WI38 (cell line): ENCODE data around the gene SRCIN1.
"Not testable (repeated sequence)": the region's sequence is repeated elsewhere in the genome, so short reads cannot be mapped to it uniquely, and the experiment has no call there.

ENCODE experiments used
- H3K4me3 ChIP-seq: 2 replicates; pipeline ENCODE4 v1.5.1; 2011; ENCODE audit warnings: low read depth, mild to moderate bottlenecking, control low read depth, low read length
- CTCF ChIP-seq: IDR thresholded peaks from 2 replicates; pipeline ENCODE4 v1.5.1; 2012; ENCODE audit warnings: low read depth, mild to moderate bottlenecking, control low read depth, low read length

Gene SRCIN1

GRCh38 chr17:38632334-38632733, 26.6 kb upstream of the SRCIN1 start:
- no peak for TF ChIP-seq CTCF
- no peak overlapping the region for H3K4me3 ChIP-seq

DNA sequence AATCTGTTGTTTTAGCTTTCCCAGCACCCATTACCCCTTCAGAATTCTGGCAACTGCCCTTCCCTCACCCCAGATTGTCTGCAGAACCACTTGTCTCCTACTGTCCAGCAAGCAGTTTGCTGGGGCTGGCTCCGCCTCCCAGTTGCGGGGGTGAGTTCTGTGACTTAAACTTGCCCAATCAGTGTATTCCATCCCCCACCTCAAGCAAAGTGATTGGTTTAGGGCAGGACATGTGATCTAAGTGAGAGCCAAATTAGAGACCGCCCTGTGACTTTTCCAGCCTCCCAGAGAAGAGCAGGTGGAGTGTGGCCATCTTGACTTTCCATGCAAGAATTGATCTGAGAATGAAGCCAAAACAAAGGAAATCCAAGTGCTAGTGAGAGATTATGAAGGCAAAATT, 22.7 kb upstream of the SRCIN1 start:
- no peak for TF ChIP-seq CTCF
- H3K4me3 ChIP-seq: no peak overlapping the region

- no peak for TF ChIP-seq CTCF
- no peak overlapping the region for H3K4me3 ChIP-seq
Observed at GRCh38 chr17:38627957-38628356, 22.2 kb upstream of the SRCIN1 start.

GRCh38 chr17:38626606-38627226, 21.0 kb upstream of the SRCIN1 start:
- not testable (repeated sequence) for H3K4me3 ChIP-seq

GRCh38 chr17:38625482-38625881, 19.7 kb upstream of the SRCIN1 start:
- no peak overlapping the region for H3K4me3 ChIP-seq
- TF ChIP-seq CTCF: no peak

DNA sequence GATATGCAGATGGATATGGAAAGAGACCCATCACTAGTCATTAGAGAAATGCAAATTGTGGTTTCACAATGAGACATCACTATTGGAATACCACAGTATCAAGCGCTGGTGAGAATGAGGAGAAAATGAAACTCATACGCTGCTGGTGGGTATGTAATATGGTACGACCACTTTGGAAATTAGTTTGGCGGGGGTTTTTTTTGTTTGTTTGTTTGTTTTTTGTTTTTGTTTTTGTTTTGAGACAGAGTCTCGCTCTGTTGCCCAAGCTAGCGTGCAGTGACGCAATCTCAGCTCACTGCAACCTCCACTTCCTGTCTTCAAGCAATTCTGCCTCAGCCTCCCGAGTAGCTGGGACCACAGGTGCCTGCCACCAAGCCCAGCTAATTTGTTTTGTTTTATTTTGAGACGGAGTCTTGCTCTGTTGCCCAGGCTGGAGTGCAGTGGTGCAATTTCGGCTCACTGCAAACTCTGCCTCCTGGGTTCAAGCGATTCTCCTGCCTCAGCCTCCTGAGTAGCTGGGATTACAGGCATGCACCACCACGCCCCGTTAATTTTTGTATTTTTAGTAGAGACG, 19.1 kb upstream of the SRCIN1 start:
- H3K4me3 ChIP-seq: not testable (repeated sequence)

DNA sequence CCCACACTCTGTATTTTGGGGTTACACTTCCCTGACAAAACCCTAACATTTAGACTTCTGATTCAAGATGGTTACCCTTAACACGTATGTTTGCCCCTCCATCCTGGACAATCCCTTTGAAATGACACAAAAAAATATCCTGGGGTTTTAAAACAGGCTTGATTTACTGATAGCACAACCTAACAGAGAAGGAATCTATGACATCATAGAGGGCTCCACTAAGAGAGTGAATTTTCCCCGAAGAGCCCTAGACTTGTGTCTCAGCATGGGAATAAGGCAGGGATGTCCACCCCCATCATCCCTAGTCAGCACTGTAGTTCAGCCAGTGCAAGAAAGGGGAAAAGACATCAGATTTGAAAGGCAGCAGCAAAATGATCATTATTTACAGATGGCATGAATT, 15.8 kb upstream of the SRCIN1 start:
- no peak for TF ChIP-seq CTCF
- H3K4me3 ChIP-seq: no peak overlapping the region

DNA sequence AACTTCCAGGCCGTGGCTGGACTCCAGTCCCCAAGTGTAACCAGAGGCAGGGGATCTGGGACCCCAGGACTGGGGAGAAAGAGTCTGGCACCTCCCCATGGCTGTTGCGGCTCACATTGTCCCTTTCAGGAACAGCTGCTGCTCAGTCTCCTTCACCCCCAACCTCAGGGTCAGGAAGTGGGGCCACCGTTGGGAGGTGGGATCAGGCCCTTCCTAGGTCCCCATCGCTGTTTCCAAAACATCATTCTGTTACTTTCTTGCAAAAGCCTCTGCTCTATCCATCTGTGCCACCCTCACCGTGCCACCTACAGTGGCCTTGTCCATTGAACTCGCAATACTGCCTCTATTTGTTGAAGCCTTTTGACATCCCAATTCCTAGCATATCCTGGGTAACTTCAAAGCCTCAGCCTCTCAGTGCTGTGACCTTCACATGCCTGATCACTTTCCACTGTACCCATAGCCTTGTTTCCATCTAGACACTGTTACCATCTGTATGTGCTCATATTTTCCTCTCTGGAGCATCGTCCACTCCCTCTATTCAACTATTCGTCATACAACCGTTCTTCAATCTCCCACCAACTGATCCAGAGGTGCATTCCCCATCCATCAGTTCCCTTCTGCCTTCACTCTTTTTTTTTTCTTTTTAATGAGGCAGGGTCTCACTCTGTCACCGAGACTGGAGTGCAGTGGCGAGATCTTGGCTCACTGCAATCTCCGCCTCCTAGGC, 15.0 kb upstream of the SRCIN1 start:
- no peak for TF ChIP-seq CTCF
- no peak overlapping the region for H3K4me3 ChIP-seq
